ENCODE data around the gene YPEL2.
A peak's percentile ranks its signal among the peaks of the same experiment; 100 is the strongest.

The YPEL2 gene

GRCh38 chr17:59436900-59437299, 105.4 kb downstream of the YPEL2 start:
- no peak for DNase-seq

GRCh38 chr17:59437791-59438281, 106.4 kb downstream of the YPEL2 start:
- DNase-seq = no peak

- DNase-seq = no peak
These were observed 107.8 kb downstream of the YPEL2 start for GRCh38 chr17:59439262-59439661.

GRCh38 chr17:59439741-59440211, 108.3 kb downstream of the YPEL2 start:
- no peak for DNase-seq

- peak; percentile 92 for DNase-seq
These were observed 109.5 kb downstream of the YPEL2 start for GRCh38 chr17:59440757-59441463.

- DNase-seq = no peak
These were observed 110.1 kb downstream of the YPEL2 start for GRCh38 chr17:59441464-59442096.

GRCh38 chr17:59443106-59443505, 111.7 kb downstream of the YPEL2 start:
- no peak for DNase-seq
